ENCODE measurements around the gene JMY.

- TF ChIP-seq CTCF (conservative IDR thresholded peaks at IDR 0.05): no peak
- no peak for TF ChIP-seq ZFX (IDR thresholded peaks at IDR 0.05)
These were observed 59.1 kb downstream of the JMY start for GRCh38 chr5:79295029-79295428.
